HG03575 (cell line): ENCODE results near the gene SFRP5.

Source experiments
- ATAC-seq: cut with Tn5 transposase; IDR thresholded peaks from one replicate; pipeline ENCODE4 v1.9.1; 2021; ENCODE audit not compliant: unreplicated experiment, insufficient number of reproducible peaks, low FRiP score; ENCODE audit errors: extremely low read depth

Gene SFRP5

GRCh38 chr10:97768322-97769315 is 3.2 kb downstream of the SFRP5 start:
- ATAC-seq, result no peak

GRCh38 chr10:97766996-97767924 is 4.5 kb downstream of the SFRP5 start:
- ATAC-seq, result no peak

GRCh38 chr10:97766106-97766810 is 5.5 kb downstream of the SFRP5 start:
- no peak for ATAC-seq

GRCh38 chr10:97765201-97765600 is 6.6 kb downstream of the SFRP5 start:
- no peak for ATAC-seq

- ATAC-seq, result no peak
Observed at GRCh38 chr10:97764519-97764931, 7.3 kb downstream of the SFRP5 start.

GRCh38 chr10:97763947-97764346 is 7.9 kb downstream of the SFRP5 start:
- ATAC-seq, result no peak

- ATAC-seq, result no peak
Observed at GRCh38 chr10:97763411-97763810, 8.4 kb downstream of the SFRP5 start.

GRCh38 chr10:97762816-97763215 is 9.0 kb downstream of the SFRP5 start:
- ATAC-seq, result no peak

- ATAC-seq, result no peak
Observed at GRCh38 chr10:97762056-97762455, 9.7 kb downstream of the SFRP5 start.

GRCh38 chr10:97761331-97761865 is 10.4 kb downstream of the SFRP5 start:
- no peak for ATAC-seq

GRCh38 chr10:97760461-97761257 is 11.1 kb downstream of the SFRP5 start:
- ATAC-seq, result no peak

GRCh38 chr10:97759946-97760345 is 11.9 kb downstream of the SFRP5 start:
- ATAC-seq, result no peak

- ATAC-seq, result no peak
Observed at GRCh38 chr10:97759158-97759887, 12.5 kb downstream of the SFRP5 start.

- no peak for ATAC-seq
Observed at GRCh38 chr10:97757471-97757870, 14.3 kb downstream of the SFRP5 start.

- ATAC-seq, result no peak
Observed at GRCh38 chr10:97755718-97756117, 16.1 kb downstream of the SFRP5 start.

- no peak for ATAC-seq
Observed at GRCh38 chr10:97754726-97755125, 17.1 kb downstream of the SFRP5 start.

GRCh38 chr10:97752956-97753355 is 18.8 kb downstream of the SFRP5 start:
- no peak for ATAC-seq
